Neural crest cell (in vitro differentiated cells): ENCODE results near the gene DZIP3. TPM values are rescaled to one million over a fixed set of nuclear protein-coding genes. Genes with fewer than 3 reads are reported as not detected.

ENCODE experiments used
- DNase-seq: peaks from one replicate; pipeline ENCODE4 v3.0.0; 2021; ENCODE audit warnings: low read depth, mixed read lengths, low spot score
- H3K27ac Mint-ChIP-seq: one replicate; pipeline ENCODE4 v1.8.0; 2021; ENCODE audit warnings: mild to moderate bottlenecking, mixed read lengths; ENCODE audit not compliant: unreplicated experiment
- H3K27me3 Mint-ChIP-seq: 2 replicates; pipeline ENCODE4 v1.8.0; 2021; ENCODE audit warnings: low read depth, mild to moderate bottlenecking, mixed read lengths
- H3K36me3 Mint-ChIP-seq: 2 replicates; pipeline ENCODE4 v1.8.0; 2021; ENCODE audit warnings: low read depth, mild to moderate bottlenecking, mixed read lengths
- H3K4me1 Mint-ChIP-seq: 2 replicates; pipeline ENCODE4 v1.8.0; 2021; ENCODE audit warnings: mixed read lengths
- H3K4me3 Mint-ChIP-seq: one replicate; pipeline ENCODE4 v1.8.0; 2021; ENCODE audit warnings: mild to moderate bottlenecking, mixed read lengths
- H3K9me3 Mint-ChIP-seq: 2 replicates; pipeline ENCODE4 v1.8.0; 2021; ENCODE audit warnings: mixed read lengths
- CTCF ChIP-seq: fragments of 200-600 bp; sonication (generic); conservative IDR thresholded peaks from 2 replicates; pipeline ENCODE4 v1.5.0; 2021; ENCODE audit warnings: antibody characterized with exemption, mild to moderate bottlenecking
- total RNA-seq: library from RNA; stranded (reverse); gene quantifications from 2 replicates; pipeline ENCODE4 v1.2.1, GENCODE V29; 2021

DZIP3 gene
- total RNA-seq, 1 donor from 2014 or later = 24.2 TPM

- H3K4me1 Mint-ChIP-seq = peaks cover 48% of the 10 kb centered on the region
- no peak for DNase-seq
- TF ChIP-seq CTCF = no peak
- H3K9me3 Mint-ChIP-seq = no peaks in the 10 kb centered on the region
- peaks cover 3% of the 10 kb centered on the region for H3K36me3 Mint-ChIP-seq
- H3K27me3 Mint-ChIP-seq = no peaks in the 10 kb centered on the region
- peak overlapping the region; percentile 100 for H3K27ac Mint-ChIP-seq
- H3K4me3 Mint-ChIP-seq = peak overlapping the region; percentile 99
Measured at GRCh38 chr3:108588601-108589000, 921 bp upstream of the DZIP3 start.

GRCh38 chr3:108589998-108590323 is 439 bp downstream of the DZIP3 start:
- peak overlapping the region; percentile 100 for H3K27ac Mint-ChIP-seq
- TF ChIP-seq CTCF = peak; percentile 23
- H3K9me3 Mint-ChIP-seq = no peaks in the 10 kb centered on the region
- peaks cover 3% of the 10 kb centered on the region for H3K36me3 Mint-ChIP-seq
- DNase-seq = no peak
- peaks cover 48% of the 10 kb centered on the region for H3K4me1 Mint-ChIP-seq
- H3K27me3 Mint-ChIP-seq = no peaks in the 10 kb centered on the region
- peak overlapping the region; percentile 99 for H3K4me3 Mint-ChIP-seq

- no peak for DNase-seq
- peak overlapping the region; percentile 99 for H3K4me3 Mint-ChIP-seq
- peak overlapping the region; percentile 85 for H3K27ac Mint-ChIP-seq
- no peaks in the 10 kb centered on the region for H3K9me3 Mint-ChIP-seq
- H3K36me3 Mint-ChIP-seq = no peaks in the 10 kb centered on the region
- no peak for TF ChIP-seq CTCF
- no peaks in the 10 kb centered on the region for H3K27me3 Mint-ChIP-seq
- H3K4me1 Mint-ChIP-seq = peaks cover 44% of the 10 kb centered on the region
Measured at GRCh38 chr3:108590460-108590859, 938 bp downstream of the DZIP3 start.

GRCh38 chr3:108595321-108595720 is 5.8 kb downstream of the DZIP3 start:
- no peak for DNase-seq
- Mint-ChIP-seq H3K4me3 (no peak overlapping the region), H3K4me1 (peaks cover 16% of the 10 kb centered on the region), H3K27ac (no peak overlapping the region), H3K36me3 (no peaks in the 10 kb centered on the region), H3K9me3 (no peaks in the 10 kb centered on the region), H3K27me3 (no peaks in the 10 kb centered on the region)
- no peak for TF ChIP-seq CTCF

GRCh38 chr3:108598375-108598774 is 8.9 kb downstream of the DZIP3 start:
- no peaks in the 10 kb centered on the region for H3K9me3 Mint-ChIP-seq
- H3K27me3 Mint-ChIP-seq = no peaks in the 10 kb centered on the region
- H3K4me3 Mint-ChIP-seq = no peak overlapping the region
- H3K27ac Mint-ChIP-seq = no peak overlapping the region
- no peak for TF ChIP-seq CTCF
- peaks cover 7% of the 10 kb centered on the region for H3K4me1 Mint-ChIP-seq
- no peak for DNase-seq
- H3K36me3 Mint-ChIP-seq = peaks cover 11% of the 10 kb centered on the region
